Activated CD8-positive, alpha-beta memory T cell treated with anti-CD3 and anti-CD28 coated beads, Interleukin-2, amount 50 U/mL, for 24 hours (primary cell): ENCODE measurements around the gene SLU7.
A peak's percentile ranks its signal among the peaks of the same experiment; 100 is the strongest.

ENCODE experiments used
- DNase-seq: peaks from one replicate; pipeline ENCODE4 v3.0.0-alpha.2; 2020; ENCODE audit errors: extremely low read depth

The SLU7 gene

DNA sequence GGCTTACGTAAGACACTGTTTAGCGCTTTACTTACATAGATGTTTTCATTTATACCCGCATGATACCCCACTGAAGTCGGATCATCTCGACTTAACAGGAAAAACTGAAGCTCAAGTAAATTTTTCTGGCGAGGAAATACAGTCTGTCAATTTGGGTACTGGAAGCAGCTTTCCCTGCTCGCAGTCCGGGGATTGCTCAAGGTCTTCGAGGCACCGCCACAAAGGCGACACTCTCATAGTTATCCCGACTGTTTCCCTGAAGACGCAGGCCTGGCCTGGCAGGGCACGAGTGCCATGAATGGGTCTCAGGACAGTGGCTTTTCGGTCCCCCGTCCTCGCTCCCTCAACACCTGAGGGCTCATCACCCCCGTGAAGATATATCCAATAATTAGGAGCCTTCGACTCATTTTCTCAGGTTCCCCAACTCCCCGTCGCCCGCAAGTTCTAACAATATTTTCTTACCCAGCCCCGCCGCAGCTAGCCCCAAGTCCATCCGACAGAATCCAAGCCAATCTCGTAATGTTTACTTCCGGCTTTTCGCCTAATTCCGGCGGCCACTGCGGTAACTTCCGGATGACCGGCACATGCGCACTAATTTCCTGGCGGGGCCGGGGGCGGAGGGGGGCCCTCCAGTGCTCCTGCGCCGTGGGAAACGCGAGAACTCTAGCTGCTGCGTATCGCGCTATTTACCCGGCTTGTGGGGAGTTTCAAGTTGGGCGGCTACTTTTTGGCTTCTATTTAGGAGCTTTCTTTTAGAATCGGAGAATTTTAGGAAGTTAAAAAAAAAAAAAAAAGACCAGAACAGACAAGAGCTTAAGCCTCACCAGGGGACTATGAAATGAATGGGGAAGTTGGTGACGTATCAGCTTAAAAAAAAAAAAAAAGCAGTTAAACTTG is at the start of gene SLU7:
Gene SLU7 (minus strand): TSS at position 521 of the 897 bp plus-strand sequence. CDS start 3,787 bp downstream, outside the sequence.
- peak; percentile 93 for DNase-seq

DNA sequence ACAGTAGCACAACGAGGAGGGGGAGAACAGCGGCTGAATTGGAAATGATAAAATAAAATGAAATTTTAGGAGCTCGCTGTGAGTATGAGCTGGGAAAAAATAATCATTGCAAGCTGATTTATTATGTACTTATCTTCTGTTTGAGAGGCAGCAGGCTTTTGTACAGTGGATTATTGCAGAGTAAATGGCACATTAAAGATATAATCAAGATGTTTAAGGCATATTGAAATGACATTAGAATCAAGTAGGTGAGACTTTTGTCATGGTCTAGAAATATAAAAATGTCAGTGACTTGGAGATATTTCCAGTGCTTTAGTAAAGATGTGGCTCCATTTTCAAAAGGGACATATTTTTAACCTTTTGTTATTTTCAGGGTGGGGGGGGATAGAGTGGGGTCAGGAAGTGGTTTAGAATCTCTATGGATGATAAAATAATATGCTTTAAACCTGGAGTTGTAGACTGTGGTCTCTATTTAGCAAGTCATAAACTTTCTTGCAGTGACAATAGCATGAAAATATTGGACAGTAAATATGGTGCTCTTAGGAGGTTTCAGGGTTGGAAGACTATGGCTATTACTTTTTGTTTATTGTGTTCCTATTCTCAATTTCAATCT is 49.6 kb upstream of the SLU7 start:
- DNase-seq, result no peak

- DNase-seq, result peak; percentile 51
These were observed 48.9 kb upstream of the SLU7 start for GRCh38 chr5:160467555-160468362.

DNA sequence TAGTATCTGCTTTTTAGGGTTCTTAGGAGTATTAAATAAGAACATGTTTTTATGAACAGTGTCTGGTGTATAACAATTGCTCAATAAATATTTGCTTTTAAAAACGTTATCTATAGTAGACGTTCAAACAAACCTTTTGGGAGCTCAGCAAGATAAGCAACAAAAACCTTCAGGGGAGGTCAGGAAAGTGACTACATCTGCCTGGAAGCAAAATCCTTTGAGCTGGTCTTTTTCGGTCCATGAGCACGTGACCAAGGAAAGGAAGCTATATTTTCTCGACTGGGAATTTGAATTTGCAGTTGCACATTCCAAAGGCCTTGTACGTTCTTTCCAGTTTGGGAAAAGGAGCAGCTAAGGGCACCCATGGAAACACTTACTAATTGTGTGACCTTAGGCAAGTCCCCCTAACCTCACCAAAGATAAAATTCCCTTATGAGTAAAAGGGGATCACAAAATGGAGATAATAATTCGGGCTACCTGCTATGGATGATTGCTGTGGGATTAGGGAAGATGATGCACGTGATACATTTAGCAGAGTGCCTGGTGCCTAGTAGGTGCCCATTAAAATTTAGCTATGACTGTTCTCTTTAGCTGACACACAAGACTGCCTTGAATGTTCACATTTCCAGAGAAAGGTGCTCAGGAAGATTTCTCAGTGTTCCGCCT is 48.1 kb upstream of the SLU7 start:
- no peak for DNase-seq

DNA sequence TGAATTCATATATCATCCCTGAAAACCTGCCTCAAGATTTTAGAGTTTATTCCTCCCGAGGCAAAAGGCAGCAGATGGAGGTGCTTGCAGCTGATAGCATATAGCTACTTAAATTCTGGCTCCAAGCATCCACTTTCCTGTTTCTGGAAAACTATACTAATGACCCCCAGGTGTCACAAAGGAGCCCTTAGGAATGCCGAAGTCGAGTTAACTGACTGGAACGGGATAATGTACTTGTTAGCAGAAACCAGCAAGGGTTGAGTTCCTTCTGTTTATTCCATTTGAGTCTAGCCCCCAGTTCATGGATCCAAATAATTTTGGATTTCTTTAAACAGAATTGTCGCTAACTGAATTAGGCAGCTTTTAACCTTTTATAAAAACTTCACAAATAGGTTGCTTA is 47.2 kb upstream of the SLU7 start:
- DNase-seq, result no peak

- DNase-seq, result no peak
These were observed 45.6 kb upstream of the SLU7 start for GRCh38 chr5:160464466-160464797.

GRCh38 chr5:160463740-160464465 is 45.0 kb upstream of the SLU7 start:
- no peak for DNase-seq

GRCh38 chr5:160463227-160463626 is 44.3 kb upstream of the SLU7 start:
- no peak for DNase-seq

- no peak for DNase-seq
These were observed 43.3 kb upstream of the SLU7 start for GRCh38 chr5:160462167-160462566.

- no peak for DNase-seq
These were observed 42.5 kb upstream of the SLU7 start for GRCh38 chr5:160461378-160461777.

DNA sequence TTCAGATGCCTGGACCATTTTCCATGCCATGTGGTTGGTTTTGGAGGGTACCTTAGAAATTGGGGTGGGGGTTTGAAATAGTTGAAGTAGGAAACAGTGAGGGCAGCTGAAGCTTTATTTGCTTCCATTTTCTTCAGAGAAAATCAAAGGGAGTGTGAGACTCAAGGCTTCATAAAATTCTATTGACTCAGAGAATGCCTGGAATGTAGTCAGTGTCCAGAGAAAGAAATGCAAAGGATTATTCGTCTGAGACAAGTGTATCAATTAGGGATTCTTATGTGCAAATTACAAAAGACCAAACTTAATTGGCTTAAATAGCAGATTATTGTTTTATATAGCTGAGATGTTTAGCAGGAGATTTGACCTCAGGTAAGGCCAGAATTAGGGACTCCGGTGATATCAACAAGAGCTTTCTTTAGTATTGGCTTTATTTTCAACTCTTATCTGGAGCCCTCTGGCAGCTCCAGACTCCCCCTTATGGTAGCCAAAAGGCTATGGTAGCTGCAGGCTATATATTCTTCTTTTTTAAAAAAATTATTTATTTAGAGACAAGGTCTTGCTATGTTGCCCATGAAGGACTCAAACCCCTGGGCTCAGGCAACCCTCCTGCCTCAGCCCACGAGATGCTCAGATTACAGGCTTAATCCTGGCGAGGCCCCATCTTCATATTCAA is 41.6 kb upstream of the SLU7 start:
- no peak for DNase-seq

GRCh38 chr5:160458806-160459800 is 40.2 kb upstream of the SLU7 start:
- DNase-seq, result no peak

- no peak for DNase-seq
These were observed 38.4 kb upstream of the SLU7 start for GRCh38 chr5:160457252-160457651.

GRCh38 chr5:160456480-160457177 is 37.7 kb upstream of the SLU7 start:
- no peak for DNase-seq

DNA sequence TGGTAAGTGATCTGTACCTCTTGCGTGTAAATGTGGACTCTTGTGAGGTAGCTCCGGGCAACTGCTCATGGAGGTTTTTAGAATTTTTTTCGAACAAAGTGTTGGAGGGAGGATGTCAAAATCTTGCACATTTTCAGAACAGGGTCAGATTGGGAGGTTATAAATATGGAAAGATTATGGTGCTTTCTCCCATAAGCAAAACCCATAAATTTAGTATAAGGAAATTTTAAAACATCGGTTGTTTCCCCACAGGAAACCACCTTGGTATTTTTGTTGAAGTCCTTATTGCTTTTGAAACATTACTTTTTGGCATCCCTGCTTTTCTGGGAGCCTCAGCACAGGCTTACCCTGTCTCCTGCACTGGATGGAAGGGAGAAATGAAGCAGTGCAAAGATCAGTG is 36.7 kb upstream of the SLU7 start:
- no peak for DNase-seq

DNA sequence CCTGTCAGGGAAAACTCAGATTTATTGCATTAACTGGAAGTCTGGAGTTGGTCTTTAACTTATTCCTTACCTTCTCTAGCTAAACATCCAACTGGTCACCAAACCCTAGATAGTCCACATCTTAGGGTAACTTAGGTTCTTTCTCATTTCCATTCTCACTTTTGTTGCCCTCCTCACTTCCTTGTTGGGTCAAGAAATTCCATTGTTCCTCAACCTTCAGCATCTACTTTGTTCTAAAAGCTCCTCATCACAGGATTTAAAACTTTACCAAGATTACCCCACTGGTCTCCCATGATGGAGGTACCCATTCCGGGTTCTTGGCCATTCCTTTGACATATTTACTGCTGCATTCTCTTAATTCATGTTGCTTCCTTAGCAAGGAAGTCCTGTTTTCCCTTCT is 34.9 kb upstream of the SLU7 start:
- no peak for DNase-seq

DNA sequence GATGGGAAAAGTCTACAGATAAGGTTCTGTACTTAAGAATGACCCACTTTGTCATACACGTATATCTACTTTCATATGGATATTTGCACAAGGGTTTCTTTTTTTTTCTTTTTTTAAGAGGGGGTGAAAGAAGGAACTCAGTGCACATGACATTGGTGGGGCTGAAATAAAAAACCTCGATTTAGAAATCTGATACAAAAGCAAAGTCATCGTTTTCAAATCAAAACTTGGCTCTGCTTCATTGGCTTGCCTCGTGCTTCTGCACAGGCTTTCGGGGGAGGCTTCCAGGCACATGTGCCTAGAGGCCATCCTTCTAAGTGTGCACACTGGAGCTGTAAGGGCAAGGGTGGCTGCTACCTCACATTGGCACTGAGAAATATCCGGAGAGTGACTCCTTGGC is 33.9 kb upstream of the SLU7 start:
- no peak for DNase-seq

GRCh38 chr5:160452036-160452435 is 33.2 kb upstream of the SLU7 start:
- DNase-seq, result no peak

DNA sequence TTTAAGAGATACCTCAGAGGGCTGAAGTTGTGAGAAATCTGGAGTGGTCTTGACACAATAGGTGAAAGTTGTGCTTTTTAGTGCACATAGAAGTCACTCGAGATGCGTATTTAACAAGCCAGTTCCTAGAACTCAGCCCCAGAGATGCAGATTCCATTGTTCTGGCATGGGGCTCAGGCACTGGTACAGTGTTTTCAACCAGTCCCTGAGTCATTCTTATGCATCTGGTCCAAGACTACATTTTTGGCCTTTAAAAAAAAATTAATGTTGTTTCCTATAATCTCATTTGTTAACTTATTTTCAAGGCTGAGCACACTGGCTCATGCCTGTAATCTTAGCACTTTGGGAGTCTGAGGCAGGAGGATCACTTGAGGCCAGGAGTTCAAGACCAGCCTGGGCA is 32.4 kb upstream of the SLU7 start:
- no peak for DNase-seq
